NCI-H1694 treated with DMSO at 0.1 percent for 48 hours (cell line): ENCODE results near the gene SDK2.
"Not testable (repeated sequence)": the region's sequence is repeated elsewhere in the genome, so short reads cannot be mapped to it uniquely, and the experiment has no call there.

ENCODE experiments used
- DNase-seq: peaks from one replicate; lab custom pipeline; 2025; lab: John Stamatoyannopoulos, UW

Gene SDK2

GRCh38 chr17:73343168-73343634 lies 301.0 kb downstream of the SDK2 start:
- DNase-seq, result peak; percentile 93

DNA sequence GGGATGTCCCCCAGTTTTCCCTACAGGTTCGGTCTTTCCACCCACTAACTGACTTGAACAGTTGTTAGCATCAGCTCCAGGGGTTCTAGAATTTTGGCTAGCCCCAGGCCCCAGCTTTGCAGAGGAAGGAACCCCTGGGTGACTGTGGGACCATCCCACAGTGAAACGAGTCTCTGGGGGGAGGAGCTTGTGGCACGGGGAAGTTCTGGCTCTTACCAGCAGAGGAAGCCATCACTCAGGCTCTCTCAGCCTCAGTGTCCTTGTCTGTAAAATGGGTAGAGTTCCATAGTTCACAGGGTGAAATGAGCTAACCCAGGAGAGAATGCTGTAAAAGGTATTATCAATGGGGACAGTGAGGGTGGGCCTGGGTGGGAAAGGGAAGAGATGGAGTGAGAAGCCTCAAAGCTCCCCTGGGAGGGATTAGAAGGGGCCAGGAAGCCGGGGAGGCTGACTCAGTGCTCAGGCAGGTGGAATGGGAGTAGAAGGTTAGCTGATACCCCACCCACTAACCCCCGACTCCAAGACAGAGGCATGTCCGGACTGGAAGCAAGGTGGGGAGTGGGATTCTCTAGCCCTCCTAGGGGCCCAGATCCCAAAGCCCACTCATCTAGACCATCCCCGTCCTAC lies 301.6 kb downstream of the SDK2 start:
- DNase-seq, result no peak

GRCh38 chr17:73342050-73342522 lies 302.2 kb downstream of the SDK2 start:
- DNase-seq, result peak; percentile 22

DNA sequence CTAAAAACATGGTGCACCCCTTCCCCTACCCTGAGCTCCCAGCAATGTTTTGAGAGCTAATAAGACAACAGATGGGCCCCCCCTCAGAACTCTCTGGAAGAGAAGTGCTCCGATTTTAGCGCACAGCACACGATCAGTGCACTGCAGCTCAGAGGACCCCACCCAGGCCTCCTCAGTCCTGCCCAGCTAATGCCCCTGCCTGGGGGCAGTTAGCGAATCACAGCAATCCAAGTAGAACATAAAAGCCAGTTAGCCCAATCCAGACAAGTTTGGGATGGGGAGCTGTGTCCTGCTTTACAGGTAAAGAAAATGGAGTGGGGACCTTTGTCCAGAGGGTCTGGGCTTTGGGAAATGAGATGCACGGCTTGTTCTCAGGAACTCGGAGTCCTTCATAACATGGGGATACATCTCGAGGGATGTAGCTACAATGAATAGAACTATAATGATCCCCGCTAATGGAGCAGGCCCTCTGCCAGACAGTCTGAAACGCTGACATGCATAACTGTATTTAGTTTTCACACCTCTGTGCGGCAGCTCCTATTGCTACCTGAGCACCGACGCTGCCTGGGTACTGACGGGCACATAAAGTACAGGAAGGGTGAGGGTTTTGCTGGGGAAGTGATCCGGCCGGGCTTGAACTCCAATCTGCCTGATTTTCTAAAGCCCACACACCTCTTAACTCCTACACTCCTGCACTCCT lies 302.7 kb downstream of the SDK2 start:
- DNase-seq, result no peak

- no peak for DNase-seq
These were observed 304.1 kb downstream of the SDK2 start for GRCh38 chr17:73340093-73340596.

- DNase-seq, result no peak
These were observed 305.6 kb downstream of the SDK2 start for GRCh38 chr17:73338566-73339197.

DNA sequence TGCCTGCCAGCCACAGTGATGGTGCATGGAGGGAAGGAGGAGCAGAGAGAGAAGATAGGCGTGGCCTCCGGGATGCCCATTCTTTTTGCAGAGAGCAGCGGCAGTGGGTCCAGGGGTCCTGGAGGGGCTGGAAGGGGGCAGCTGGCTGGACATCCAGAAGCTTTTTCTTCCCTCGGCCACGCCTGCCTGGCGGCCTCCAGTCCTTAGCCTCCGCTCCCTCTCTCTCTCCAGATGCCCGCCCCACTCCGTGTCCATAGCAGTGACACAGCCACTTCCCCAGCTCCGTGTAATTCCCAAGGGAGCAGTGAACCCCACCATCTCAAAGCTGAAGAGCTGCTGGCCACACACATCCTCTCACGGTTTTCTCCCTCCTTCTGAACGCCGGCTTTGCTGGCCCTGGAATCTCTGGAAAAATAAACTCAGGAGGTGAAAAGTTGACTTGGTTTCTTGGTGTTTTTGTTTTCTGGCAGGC lies 306.2 kb downstream of the SDK2 start:
- DNase-seq, result no peak

GRCh38 chr17:73337330-73337710 lies 306.9 kb downstream of the SDK2 start:
- DNase-seq, result no peak

- no peak for DNase-seq
These were observed 307.6 kb downstream of the SDK2 start for GRCh38 chr17:73336408-73337329.

- no peak for DNase-seq
These were observed 308.4 kb downstream of the SDK2 start for GRCh38 chr17:73335591-73336407.

- DNase-seq, result no peak
These were observed 309.3 kb downstream of the SDK2 start for GRCh38 chr17:73334771-73335513.

DNA sequence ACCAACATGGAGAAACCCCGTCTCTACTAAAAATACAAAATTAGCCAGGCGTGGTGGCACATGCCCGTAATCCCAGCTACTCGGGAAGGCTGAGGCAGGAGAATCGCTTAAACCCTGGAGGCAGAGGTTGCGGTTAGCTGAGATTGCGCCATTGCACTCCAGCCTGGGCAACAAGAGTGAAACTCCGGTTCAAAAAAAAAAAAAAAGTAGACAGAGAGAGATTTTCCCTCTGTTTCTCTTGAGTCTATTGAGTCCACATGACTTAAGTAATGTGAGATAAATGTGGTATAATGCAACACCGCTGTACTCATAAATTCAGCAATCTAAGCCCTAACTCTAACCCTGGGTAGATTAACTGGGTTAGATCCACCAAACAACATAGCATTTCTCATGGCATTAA lies 310.8 kb downstream of the SDK2 start:
- DNase-seq, result not testable (repeated sequence)

DNA sequence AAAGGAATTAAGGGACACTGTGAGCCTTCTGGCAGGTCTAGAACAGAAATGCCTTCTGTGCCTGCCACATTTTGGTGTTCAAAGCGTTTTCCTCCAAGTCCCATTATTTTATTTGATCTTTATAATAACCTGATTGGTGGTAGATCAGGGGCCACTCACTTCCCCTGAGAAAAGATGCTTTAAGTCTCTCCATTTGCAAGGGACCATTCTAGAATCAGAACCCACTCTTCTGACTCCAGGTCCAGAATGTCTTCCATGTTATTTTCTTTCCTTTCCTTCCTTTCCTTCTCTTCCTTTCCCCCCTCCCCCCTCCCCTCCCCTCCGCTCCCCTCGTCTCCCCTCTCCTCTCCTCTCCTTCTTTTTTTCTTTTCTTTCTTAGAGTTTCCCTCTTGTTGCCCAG lies 313.2 kb downstream of the SDK2 start:
- no peak for DNase-seq

- no peak for DNase-seq
These were observed 316.6 kb downstream of the SDK2 start for GRCh38 chr17:73327676-73328075.

DNA sequence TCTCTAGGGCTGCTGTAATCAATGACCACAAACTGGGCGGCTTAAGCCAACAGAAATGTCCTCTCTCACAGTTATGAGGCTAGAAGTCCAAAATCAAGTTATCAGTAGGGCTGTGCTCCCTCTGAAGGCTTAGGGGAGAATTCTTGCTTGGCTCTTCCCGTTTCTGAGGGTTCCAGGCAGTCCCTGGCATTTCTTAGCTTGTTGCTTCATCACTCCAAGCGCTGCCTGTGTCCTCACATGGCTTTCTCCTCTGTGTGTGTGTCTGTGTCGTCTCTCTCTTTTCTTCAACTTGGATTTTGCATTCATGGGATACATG lies 318.8 kb downstream of the SDK2 start:
- DNase-seq, result no peak

DNA sequence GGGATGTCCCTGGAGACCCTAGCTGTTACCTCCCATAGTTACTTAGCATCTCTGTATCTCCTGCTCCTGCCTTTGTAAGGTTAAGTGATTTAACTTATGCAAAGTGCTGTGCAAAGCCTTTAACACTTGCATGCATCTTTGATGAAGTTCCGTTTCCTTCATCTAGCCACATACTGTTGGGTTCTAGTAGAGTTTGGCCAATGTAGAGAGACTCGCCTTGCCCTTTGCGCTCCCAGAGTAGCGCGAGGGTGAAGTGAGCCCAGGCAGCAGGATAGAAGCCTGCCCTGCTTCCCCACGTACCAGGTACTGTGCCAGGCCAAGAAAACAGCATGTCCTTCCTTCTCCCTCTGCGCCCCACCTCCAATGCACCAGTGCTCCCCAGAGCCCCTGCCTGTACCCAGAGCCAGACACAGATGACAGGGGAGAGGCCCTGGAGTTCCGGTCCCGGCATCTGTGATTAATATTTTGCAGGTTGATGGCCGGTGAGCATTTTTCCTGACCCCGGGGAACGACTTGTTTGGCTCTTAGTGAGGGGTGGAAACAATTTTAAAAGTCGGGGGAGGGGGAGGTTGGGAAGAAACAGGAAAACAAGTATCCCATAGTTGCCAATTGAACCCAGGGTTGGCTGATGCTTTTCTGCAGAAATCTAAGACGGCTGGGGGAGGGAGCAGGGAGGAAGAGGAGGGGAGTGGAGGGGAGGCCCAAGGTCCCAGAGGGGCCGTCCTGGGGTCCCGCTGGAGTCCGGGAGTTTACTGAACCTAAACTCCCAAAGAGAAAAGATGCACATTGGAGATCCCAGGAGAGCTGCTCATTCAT lies 319.3 kb downstream of the SDK2 start:
- no peak for DNase-seq

DNA sequence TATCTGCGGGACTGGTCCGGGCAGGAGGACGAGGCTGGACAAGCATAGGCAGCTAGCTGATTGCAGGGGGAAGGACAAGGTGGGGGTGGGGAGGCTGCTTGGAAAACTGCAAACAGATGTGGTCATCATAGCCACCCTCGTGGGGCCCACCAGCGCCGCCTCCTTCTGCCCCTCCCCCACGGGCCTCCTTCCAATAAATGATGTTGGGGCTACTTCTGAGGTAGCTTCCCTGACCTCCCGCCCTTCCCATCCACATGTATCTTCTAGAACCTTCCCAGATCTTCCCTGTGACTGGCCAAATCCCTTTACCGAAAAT lies 320.1 kb downstream of the SDK2 start:
- DNase-seq, result no peak

GRCh38 chr17:73323409-73324159 lies 320.7 kb downstream of the SDK2 start:
- DNase-seq, result no peak
